A549 (cell line): Measurements from ENCODE around the gene TEX44. TPM values are rescaled to one million over a fixed set of nuclear protein-coding genes. Genes with fewer than 3 reads are reported as not detected.

Source experiments
- ATAC-seq, 2 experiments: fragments of 200-7000 bp in 1 of 2; fragments of >200 bp in 1 of 2; cut with Nextera tagmentation in 1 of 2; cut with Tn5 transposase in 1 of 2; 3 replicates each; pipeline versions ENCODE4 v1.8.0 to v1.9.1; 2018 to 2020; ENCODE audit warnings: mild to moderate bottlenecking in 1 of 2, moderate library complexity in 1 of 2
- CTCF ChIA-PET: fragments of 300-600 bp; sonication (Branson Sonifier 250); formaldehyde crosslinking; extraction: SDS; loops from one replicate; lab custom pipeline; 2021; ENCODE audit warnings: antibody characterized with exemption, inconsistent platforms; lab: Yijun Ruan, JAX
- POLR2A ChIA-PET: fragments of 350-600 bp; formaldehyde crosslinking; extraction: SDS; loops from one replicate; lab custom pipeline; 2021; ENCODE audit warnings: antibody characterized with exemption, inconsistent platforms; lab: Yijun Ruan, JAX
- DNase-seq, 2 experiments: peaks; one replicate each; pipeline versions ENCODE4 v3.0.0 to v3.0.0-alpha.2; 2011 to 2016; ENCODE audit warnings: low read depth in 1 of 2, low spot score in 1 of 2
- FAIRE-seq: peaks from 2 replicates; lab custom pipeline; 2011; peaks lifted over from hg19 to GRCh38; lab: Jason Lieb, UNC
- H3K27ac ChIP-seq, 2 experiments: fragments of >200 bp; sonication (Bioruptor Twin); formaldehyde crosslinking; 3 replicates each; pipeline ENCODE4 v1.5.1; 2016 to 2017
- H3K4me1 ChIP-seq: fragments of >200 bp; sonication (Bioruptor Twin); formaldehyde crosslinking; 3 replicates; pipeline ENCODE4 v1.6.1; 2016
- H3K4me2 ChIP-seq: fragments of >200 bp; sonication (Bioruptor Twin); formaldehyde crosslinking; 3 replicates; pipeline ENCODE4 v1.6.1; 2016
- H3K4me3 ChIP-seq: fragments of >200 bp; sonication (Bioruptor Twin); formaldehyde crosslinking; 3 replicates; pipeline ENCODE4 v1.5.1; 2016
- H3K9me3 ChIP-seq: fragments of >200 bp; sonication (Bioruptor Twin); formaldehyde crosslinking; 3 replicates; pipeline ENCODE4 v1.6.1; 2016
- BCL3 ChIP-seq: fragments of >200 bp; sonication (Bioruptor Twin); formaldehyde crosslinking; IDR thresholded peaks from 3 replicates; pipeline ENCODE4 v1.6.1; 2016
- CBX2 ChIP-seq: fragments of 200-600 bp; sonication (generic); IDR thresholded peaks from 2 replicates; pipeline ENCODE4 v1.6.1; 2016; ENCODE audit warnings: low read depth, mild to moderate bottlenecking, borderline replicate concordance
- CHD2 ChIP-seq: fragments of 150-350 bp; IDR thresholded peaks from 2 replicates; pipeline ENCODE4 v1.6.1; 2014; ENCODE audit warnings: low read length; ENCODE audit not compliant: partially characterized antibody
- CTCF ChIP-seq: fragments of >200 bp; sonication (Bioruptor Twin); formaldehyde crosslinking; IDR thresholded peaks from 3 replicates; pipeline ENCODE4 v1.5.1; 2016
- ESRRA ChIP-seq: fragments of 150-350 bp; IDR thresholded peaks from 2 replicates; pipeline ENCODE4 v1.6.1; 2014; ENCODE audit warnings: mild to moderate bottlenecking, low read length, borderline replicate concordance
- FOXS1 ChIP-seq: fragments of 250-450 bp; sonication (Bioruptor Pico); IDR thresholded peaks from 2 replicates; pipeline ENCODE4 v1.5.0; 2020; ENCODE audit warnings: mild to moderate bottlenecking, moderate library complexity
- MYC ChIP-seq: IDR thresholded peaks from 2 replicates; pipeline ENCODE4 v1.6.1; 2012; ENCODE audit warnings: mild to moderate bottlenecking, inconsistent platforms, low read length, improper control_type of control experiment, borderline replicate concordance
- REST ChIP-seq: fragments of 200-600 bp; sonication (generic); IDR thresholded peaks from 2 replicates; pipeline ENCODE4 v1.6.1; 2016; ENCODE audit warnings: antibody characterized with exemption, mild to moderate bottlenecking, moderate library complexity
- RFX5 ChIP-seq: fragments of 450-650 bp; IDR thresholded peaks from 2 replicates; pipeline ENCODE4 v1.7.1; 2014; ENCODE audit warnings: antibody characterized with exemption, mild to moderate bottlenecking, moderate library complexity
- ZC3H11A ChIP-seq: fragments of 450-650 bp; IDR thresholded peaks from 2 replicates; pipeline ENCODE4 v1.6.1; 2014; ENCODE audit warnings: antibody characterized with exemption, mild to moderate bottlenecking
- ZFP36 ChIP-seq: fragments of 450-650 bp; IDR thresholded peaks from 2 replicates; pipeline ENCODE4 v1.6.1; 2014; ENCODE audit warnings: borderline replicate concordance; ENCODE audit not compliant: partially characterized antibody
- ZNF302 ChIP-seq: fragments of 250-450 bp; sonication (Bioruptor Pico); IDR thresholded peaks from 2 replicates; pipeline ENCODE4 v1.9.0; 2021; ENCODE audit warnings: inconsistent platforms, mild to moderate bottlenecking, moderate library complexity
- WGBS: methylation state at CpG from one replicate; pipeline ENCODE4 v1.1.6; 2017; ENCODE audit errors: missing lambda C conversion rate; 5-methylcytosine and 5-hydroxymethylcytosine counted together
- polyA plus RNA-seq, 4 experiments: library from polyadenylated mRNA; depleted of rRNA in 3 of 4; stranded (reverse); fragments of >200 nt; fragmentation: RNase III in 1 of 4; extraction: RNeasy Plus Mini Kit Qiagen cat#74134 plus additional on column Dnase treatment in 1 of 4; gene quantifications; 2 replicates in 3 of 4; 3 replicates in 1 of 4; pipeline ENCODE4 v1.2.3, GENCODE V29; 2011 to 2017

Gene TEX44
- polyA plus RNA-seq, 2 of the 4 experiments (the other 2 are of a cell fraction) = not detected

GRCh38 chr2:231615058-231615671 lies 22.5 kb downstream of the TEX44 start:
- TF ChIP-seq RFX5 (no peak), FOXS1 (no peak), ZNF302 (CRISPR knock-in tag) (no peak), MYC (no peak), CTCF (no peak), BCL3 (no peak), REST (no peak), ESRRA (no peak), ZFP36 (no peak), ZC3H11A (no peak)
- TF ChIP-seq, all 56 proteins: peak for 0
- 95% methylated on average over 31 of the region's 31 CpGs for WGBS
- CTCF ChIA-PET = interaction anchor here (0.5 to 95.1 kb wide), 6 partner anchors 10 to 98 kb away, joined by 3 to 4158 read pairs (median 4); partner anchors contain the start of gene PTMA
- Histone ChIP-seq H3K9me3 (no peaks in the 10 kb centered on the region), H3K4me3 (no peak overlapping the region), H3K4me1 (peaks cover 35% of the 10 kb centered on the region), H3K27ac (peak overlapping the region; percentile 90 to 95; a peak in 4 of 6 replicates), H3K4me2 (no peak overlapping the region; the same call in 2 of the 3 replicates)
- no peak for DNase-seq
- POLR2A ChIA-PET = interaction anchor here (0.6 to 2.1 kb wide), 2 partner anchors 51 to 54 kb away, joined by 3 to 20 read pairs; no protein-coding TSS in a partner anchor
- no peak for FAIRE-seq
- no peak for ATAC-seq

- ATAC-seq = no peak
- no peak for DNase-seq
- Histone ChIP-seq H3K9me3 (no peaks in the 10 kb centered on the region), H3K4me3 (no peak overlapping the region), H3K4me2 (no peak overlapping the region), H3K27ac (no peak overlapping the region), H3K4me1 (peaks cover 39% of the 10 kb centered on the region)
- FAIRE-seq = no peak
- POLR2A ChIA-PET = no interaction called here
- CTCF ChIA-PET = interaction anchor here (1.3 to 95.1 kb wide), 3 partner anchors 10 to 67 kb away, joined by 3 to 4158 read pairs (median 4); partner anchors contain the start of gene PTMA
- TF ChIP-seq CHD2 (no peak), CBX2 (no peak)
- 94% methylated on average over 4 of the region's 4 CpGs for WGBS
Measured at GRCh38 chr2:231616296-231616695, 23.6 kb downstream of the TEX44 start.
